ENCODE results near the gene ADAMTS20. TPM values are rescaled to one million over a fixed set of nuclear protein-coding genes. Genes with fewer than 3 reads are reported as not detected.

ADAMTS20 gene
- total RNA-seq, 1 experiment from 2014 or later: not detected

DNA sequence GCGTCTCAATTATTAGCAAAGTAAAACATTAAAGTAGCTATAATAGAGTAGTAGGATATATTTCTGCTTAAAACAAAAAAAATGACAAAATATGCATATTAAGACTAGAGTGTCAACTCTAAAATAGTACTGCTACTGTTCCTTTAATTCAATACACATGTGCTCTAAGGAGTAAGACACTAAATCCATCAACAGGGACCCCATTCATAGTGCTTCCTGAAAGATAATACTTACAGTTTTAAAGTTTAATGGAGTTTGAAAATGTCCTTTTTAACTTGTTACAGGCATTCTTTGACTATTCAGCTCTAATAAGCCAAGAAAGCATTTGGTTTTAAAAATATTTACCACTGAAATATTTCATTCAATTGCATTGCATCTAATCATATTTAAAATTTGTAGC, 145.2 kb downstream of the ADAMTS20 start:
- DNase-seq (ENCODE audit: low read depth, low spot score): no peak
- ChIA-PET CTCF (no interaction called here), POLR2A (no interaction called here)
- H3K27me3 ChIP-seq (ENCODE audit: control insufficient read depth, insufficient read depth, low read length): no peaks in the 10 kb centered on the region
- H3K4me1 ChIP-seq (ENCODE audit: control insufficient read depth, insufficient read depth, low read length): no peaks in the 10 kb centered on the region
- H3K36me3 ChIP-seq (ENCODE audit: control insufficient read depth, insufficient read depth, low read length): no peaks in the 10 kb centered on the region
- no peak overlapping the region for H3K4me3 ChIP-seq (ENCODE audit: low read depth in 2 of 2, low read length in 2 of 2)
- no peak overlapping the region for H3K27ac ChIP-seq (ENCODE audit: low read length)
- ATAC-seq: no peak
- TF ChIP-seq SIN3A (IDR thresholded peaks at IDR 0.05; ENCODE audit: borderline replicate concordance, insufficient read depth, low read depth, low read length) (no peak), TCF7L2 (IDR thresholded peaks at IDR 0.05; ENCODE audit: low read depth, low read length) (no peak)
- in situ Hi-C loops (cut with HindIII; ENCODE audit: low pct_unique_long_range_greater_than_20kb, low sequenced_read_pairs): no loop called here
- no TSS peak for BruUV-seq (replicated peaks)
- intact Hi-C loops (cut with micrococcal nuclease; ENCODE audit: unreplicated experiment): no loop called here
- no peaks in the 10 kb centered on the region for H3K9me3 ChIP-seq (ENCODE audit: control insufficient read depth, insufficient read depth, low read depth, low read length)

DNA sequence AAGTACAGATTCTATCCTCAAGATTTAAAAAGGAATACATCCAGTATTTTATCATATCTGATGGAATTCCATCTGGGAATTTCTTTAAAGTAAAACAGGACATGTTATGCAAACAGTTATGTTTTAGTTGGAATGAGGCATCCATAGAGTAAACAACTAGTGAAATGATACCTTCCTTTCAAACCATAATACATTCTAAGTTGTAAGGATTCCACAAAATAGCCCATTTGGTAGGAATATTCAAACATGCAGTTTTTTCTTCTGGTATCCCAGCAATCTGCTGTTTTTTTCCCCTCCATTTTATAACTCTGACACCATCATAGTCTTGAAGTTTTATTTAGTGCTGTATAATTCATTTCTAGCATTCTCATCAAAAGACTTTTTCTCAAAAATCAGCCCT, 149.6 kb downstream of the ADAMTS20 start:
- H3K27me3 ChIP-seq (ENCODE audit: control insufficient read depth, insufficient read depth, low read length): no peaks in the 10 kb centered on the region
- BruUV-seq (replicated peaks): no TSS peak
- no peak for DNase-seq (ENCODE audit: low read depth, low spot score)
- intact Hi-C loops (cut with micrococcal nuclease; ENCODE audit: unreplicated experiment) (no loop called here), in situ Hi-C loops (cut with HindIII; ENCODE audit: low pct_unique_long_range_greater_than_20kb, low sequenced_read_pairs) (no loop called here)
- H3K4me3 ChIP-seq (ENCODE audit: low read depth in 2 of 2, low read length in 2 of 2): no peak overlapping the region
- H3K27ac ChIP-seq (ENCODE audit: low read length): no peak overlapping the region
- CTCF ChIA-PET: no interaction called here
- TF ChIP-seq POLR2AphosphoS5 (IDR thresholded peaks at IDR 0.05; ENCODE audit: low read depth, low read length) (no peak), SIN3A (IDR thresholded peaks at IDR 0.05; ENCODE audit: borderline replicate concordance, insufficient read depth, low read depth, low read length) (no peak), TCF7L2 (IDR thresholded peaks at IDR 0.05; ENCODE audit: low read depth, low read length) (no peak)
- TF ChIP-seq, protein P1, sequence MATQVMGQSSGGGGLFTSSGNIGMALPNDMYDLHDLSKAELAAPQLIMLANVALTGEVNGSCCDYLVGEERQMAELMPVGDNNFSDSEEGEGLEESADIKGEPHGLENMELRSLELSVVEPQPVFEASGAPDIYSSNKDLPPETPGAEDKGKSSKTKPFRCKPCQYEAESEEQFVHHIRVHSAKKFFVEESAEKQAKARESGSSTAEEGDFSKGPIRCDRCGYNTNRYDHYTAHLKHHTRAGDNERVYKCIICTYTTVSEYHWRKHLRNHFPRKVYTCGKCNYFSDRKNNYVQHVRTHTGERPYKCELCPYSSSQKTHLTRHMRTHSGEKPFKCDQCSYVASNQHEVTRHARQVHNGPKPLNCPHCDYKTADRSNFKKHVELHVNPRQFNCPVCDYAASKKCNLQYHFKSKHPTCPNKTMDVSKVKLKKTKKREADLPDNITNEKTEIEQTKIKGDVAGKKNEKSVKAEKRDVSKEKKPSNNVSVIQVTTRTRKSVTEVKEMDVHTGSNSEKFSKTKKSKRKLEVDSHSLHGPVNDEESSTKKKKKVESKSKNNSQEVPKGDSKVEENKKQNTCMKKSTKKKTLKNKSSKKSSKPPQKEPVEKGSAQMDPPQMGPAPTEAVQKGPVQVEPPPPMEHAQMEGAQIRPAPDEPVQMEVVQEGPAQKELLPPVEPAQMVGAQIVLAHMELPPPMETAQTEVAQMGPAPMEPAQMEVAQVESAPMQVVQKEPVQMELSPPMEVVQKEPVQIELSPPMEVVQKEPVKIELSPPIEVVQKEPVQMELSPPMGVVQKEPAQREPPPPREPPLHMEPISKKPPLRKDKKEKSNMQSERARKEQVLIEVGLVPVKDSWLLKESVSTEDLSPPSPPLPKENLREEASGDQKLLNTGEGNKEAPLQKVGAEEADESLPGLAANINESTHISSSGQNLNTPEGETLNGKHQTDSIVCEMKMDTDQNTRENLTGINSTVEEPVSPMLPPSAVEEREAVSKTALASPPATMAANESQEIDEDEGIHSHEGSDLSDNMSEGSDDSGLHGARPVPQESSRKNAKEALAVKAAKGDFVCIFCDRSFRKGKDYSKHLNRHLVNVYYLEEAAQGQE (IDR thresholded peaks at IDR 0.05; ENCODE audit: insufficient read depth in 1 of 2, low read depth in 2 of 2, low read length in 1 of 2): no peak
- TF ChIP-seq, protein P2, sequence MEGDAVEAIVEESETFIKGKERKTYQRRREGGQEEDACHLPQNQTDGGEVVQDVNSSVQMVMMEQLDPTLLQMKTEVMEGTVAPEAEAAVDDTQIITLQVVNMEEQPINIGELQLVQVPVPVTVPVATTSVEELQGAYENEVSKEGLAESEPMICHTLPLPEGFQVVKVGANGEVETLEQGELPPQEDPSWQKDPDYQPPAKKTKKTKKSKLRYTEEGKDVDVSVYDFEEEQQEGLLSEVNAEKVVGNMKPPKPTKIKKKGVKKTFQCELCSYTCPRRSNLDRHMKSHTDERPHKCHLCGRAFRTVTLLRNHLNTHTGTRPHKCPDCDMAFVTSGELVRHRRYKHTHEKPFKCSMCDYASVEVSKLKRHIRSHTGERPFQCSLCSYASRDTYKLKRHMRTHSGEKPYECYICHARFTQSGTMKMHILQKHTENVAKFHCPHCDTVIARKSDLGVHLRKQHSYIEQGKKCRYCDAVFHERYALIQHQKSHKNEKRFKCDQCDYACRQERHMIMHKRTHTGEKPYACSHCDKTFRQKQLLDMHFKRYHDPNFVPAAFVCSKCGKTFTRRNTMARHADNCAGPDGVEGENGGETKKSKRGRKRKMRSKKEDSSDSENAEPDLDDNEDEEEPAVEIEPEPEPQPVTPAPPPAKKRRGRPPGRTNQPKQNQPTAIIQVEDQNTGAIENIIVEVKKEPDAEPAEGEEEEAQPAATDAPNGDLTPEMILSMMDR (IDR thresholded peaks at IDR 0.05): no peak
- ATAC-seq: no peak
- no peaks in the 10 kb centered on the region for H3K4me1 ChIP-seq (ENCODE audit: control insufficient read depth, insufficient read depth, low read length)
- no peaks in the 10 kb centered on the region for H3K36me3 ChIP-seq (ENCODE audit: control insufficient read depth, insufficient read depth, low read length)
- POLR2A ChIA-PET: no interaction called here
- H3K9me3 ChIP-seq (ENCODE audit: control insufficient read depth, insufficient read depth, low read depth, low read length): no peaks in the 10 kb centered on the region

DNA sequence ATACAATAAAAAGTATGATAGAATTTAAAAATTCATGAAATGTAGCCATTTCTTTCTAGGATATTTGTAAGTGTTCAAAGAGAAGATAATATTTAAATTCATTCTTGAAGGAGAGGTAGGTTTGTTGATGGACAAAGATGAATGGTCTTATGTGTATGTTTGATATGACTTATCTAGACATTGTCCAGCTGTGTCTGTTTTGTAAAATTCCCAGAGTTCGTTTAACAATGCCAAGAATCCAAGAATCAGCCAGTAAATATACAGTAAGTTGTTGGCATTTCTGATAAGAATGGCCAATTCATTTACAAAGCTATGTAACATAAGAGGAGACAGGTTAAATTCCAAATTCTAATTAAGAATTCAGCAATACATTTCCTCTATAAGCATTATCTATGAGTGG, 150.9 kb downstream of the ADAMTS20 start:
- no peak for DNase-seq (ENCODE audit: low read depth, low spot score)
- intact Hi-C loops (cut with micrococcal nuclease; ENCODE audit: unreplicated experiment): no loop called here

More for the DNA sequence above, 150.9 kb downstream of the ADAMTS20 start:
- no peaks in the 10 kb centered on the region for H3K9me3 ChIP-seq (ENCODE audit: control insufficient read depth, insufficient read depth, low read depth, low read length)
- BruUV-seq (replicated peaks): no TSS peak
- in situ Hi-C loops (cut with HindIII; ENCODE audit: low pct_unique_long_range_greater_than_20kb, low sequenced_read_pairs): no loop called here
- ATAC-seq: no peak
- TF ChIP-seq, protein P1 (IDR thresholded peaks at IDR 0.05; ENCODE audit: insufficient read depth in 1 of 2, low read depth in 2 of 2, low read length in 1 of 2): no peak
- TF ChIP-seq, protein P2 (IDR thresholded peaks at IDR 0.05): no peak
- no peak for TF ChIP-seq POLR2AphosphoS5 (IDR thresholded peaks at IDR 0.05; ENCODE audit: low read depth, low read length)
- no peak for TF ChIP-seq SIN3A (IDR thresholded peaks at IDR 0.05; ENCODE audit: borderline replicate concordance, insufficient read depth, low read depth, low read length)
- TF ChIP-seq TCF7L2 (IDR thresholded peaks at IDR 0.05; ENCODE audit: low read depth, low read length): no peak
- H3K36me3 ChIP-seq (ENCODE audit: control insufficient read depth, insufficient read depth, low read length): no peaks in the 10 kb centered on the region
- no peak overlapping the region for H3K4me3 ChIP-seq (ENCODE audit: low read depth in 2 of 2, low read length in 2 of 2)
- H3K4me1 ChIP-seq (ENCODE audit: control insufficient read depth, insufficient read depth, low read length): no peaks in the 10 kb centered on the region
- ChIA-PET CTCF (no interaction called here), POLR2A (no interaction called here)
- H3K27ac ChIP-seq (ENCODE audit: low read length): no peak overlapping the region
- H3K27me3 ChIP-seq (ENCODE audit: control insufficient read depth, insufficient read depth, low read length): no peaks in the 10 kb centered on the region
